ENCODE measurements around the gene BMP6. TPM values are rescaled to one million over a fixed set of nuclear protein-coding genes. Genes with fewer than 3 reads are reported as not detected.

Gene BMP6
- total and polyA plus RNA-seq, 2 donors from 2014 or later = 5.0 to 10.0 TPM

DNA sequence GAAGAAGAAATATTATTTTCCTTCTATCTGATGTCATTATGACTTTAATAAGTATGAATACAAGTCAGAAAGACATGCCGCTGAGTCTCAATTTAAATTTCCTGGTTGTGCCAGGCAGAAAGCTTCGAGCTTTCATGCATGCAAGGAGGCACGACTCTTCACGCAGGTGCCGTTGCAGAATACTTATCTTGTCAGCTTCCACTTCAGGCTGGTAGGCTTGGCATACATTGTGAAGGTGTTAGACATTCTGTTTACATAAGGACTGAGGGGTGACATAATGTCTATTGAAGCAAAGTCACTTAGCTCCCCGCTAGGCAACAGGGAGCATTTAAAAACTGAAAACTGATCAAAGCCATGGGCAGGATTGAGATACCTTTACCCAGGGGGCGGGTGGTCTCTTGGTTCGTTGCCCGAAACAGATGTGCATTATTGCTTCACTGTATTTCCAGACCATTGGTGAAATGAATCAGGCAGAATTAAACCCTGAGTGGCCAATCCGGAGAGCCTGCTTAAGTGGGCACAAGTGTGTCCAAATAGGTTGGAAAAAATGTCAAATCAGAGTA lies 16.4 kb downstream of the BMP6 start:
- DNase-seq (no peak), FAIRE-seq (no peak)
- no peaks in the 10 kb centered on the region for H3K9me3 ChIP-seq (ENCODE audit: control insufficient read depth in 2 of 3, insufficient read depth in 1 of 3, low read length in 3 of 3)
- intact Hi-C loops (cut with DNase I) = no loop called here
- H3K27ac ChIP-seq (ENCODE audit: low read depth in 2 of 2, low read length in 2 of 2) = no peak overlapping the region
- no peak overlapping the region for H3K4me3 ChIP-seq (ENCODE audit: low read length in 3 of 3)
- H3K36me3 ChIP-seq (ENCODE audit: control insufficient read depth in 2 of 3, insufficient read depth in 3 of 3, low read length in 3 of 3) = no peaks in the 10 kb centered on the region
- TF ChIP-seq, protein P1, sequence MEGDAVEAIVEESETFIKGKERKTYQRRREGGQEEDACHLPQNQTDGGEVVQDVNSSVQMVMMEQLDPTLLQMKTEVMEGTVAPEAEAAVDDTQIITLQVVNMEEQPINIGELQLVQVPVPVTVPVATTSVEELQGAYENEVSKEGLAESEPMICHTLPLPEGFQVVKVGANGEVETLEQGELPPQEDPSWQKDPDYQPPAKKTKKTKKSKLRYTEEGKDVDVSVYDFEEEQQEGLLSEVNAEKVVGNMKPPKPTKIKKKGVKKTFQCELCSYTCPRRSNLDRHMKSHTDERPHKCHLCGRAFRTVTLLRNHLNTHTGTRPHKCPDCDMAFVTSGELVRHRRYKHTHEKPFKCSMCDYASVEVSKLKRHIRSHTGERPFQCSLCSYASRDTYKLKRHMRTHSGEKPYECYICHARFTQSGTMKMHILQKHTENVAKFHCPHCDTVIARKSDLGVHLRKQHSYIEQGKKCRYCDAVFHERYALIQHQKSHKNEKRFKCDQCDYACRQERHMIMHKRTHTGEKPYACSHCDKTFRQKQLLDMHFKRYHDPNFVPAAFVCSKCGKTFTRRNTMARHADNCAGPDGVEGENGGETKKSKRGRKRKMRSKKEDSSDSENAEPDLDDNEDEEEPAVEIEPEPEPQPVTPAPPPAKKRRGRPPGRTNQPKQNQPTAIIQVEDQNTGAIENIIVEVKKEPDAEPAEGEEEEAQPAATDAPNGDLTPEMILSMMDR (IDR thresholded peaks at IDR 0.05; ENCODE audit: borderline replicate concordance, extremely low read depth, insufficient read depth) = no peak
- no peaks in the 10 kb centered on the region for H3K4me1 ChIP-seq (ENCODE audit: control insufficient read depth in 2 of 3, insufficient read depth in 2 of 3, low read depth in 1 of 3, low read length in 3 of 3)
- no peak overlapping the region for H3K9ac ChIP-seq (ENCODE audit: low read length in 3 of 3)
- no peaks in the 10 kb centered on the region for H3K27me3 ChIP-seq (ENCODE audit: control insufficient read depth, insufficient read depth, low read length)

- FAIRE-seq (no peak), DNase-seq (no peak)
- no peaks in the 10 kb centered on the region for H3K36me3 ChIP-seq (ENCODE audit: control insufficient read depth in 2 of 3, insufficient read depth in 3 of 3, low read length in 3 of 3)
- H3K9me3 ChIP-seq (ENCODE audit: control insufficient read depth in 2 of 3, insufficient read depth in 1 of 3, low read length in 3 of 3) = no peaks in the 10 kb centered on the region
- H3K9ac ChIP-seq (ENCODE audit: low read length in 3 of 3) = no peak overlapping the region
- H3K27me3 ChIP-seq (ENCODE audit: control insufficient read depth, insufficient read depth, low read length) = no peaks in the 10 kb centered on the region
- H3K4me1 ChIP-seq (ENCODE audit: control insufficient read depth in 2 of 3, insufficient read depth in 2 of 3, low read depth in 1 of 3, low read length in 3 of 3) = no peaks in the 10 kb centered on the region
- TF ChIP-seq, protein P1 (IDR thresholded peaks at IDR 0.05; ENCODE audit: borderline replicate concordance, extremely low read depth, insufficient read depth) = no peak
- no peak overlapping the region for H3K4me3 ChIP-seq (ENCODE audit: low read length in 3 of 3)
- H3K27ac ChIP-seq (ENCODE audit: low read depth in 2 of 2, low read length in 2 of 2) = no peak overlapping the region
- intact Hi-C loops (cut with DNase I) = no loop called here
Observed at GRCh38 chr6:7745942-7746341, 20.0 kb downstream of the BMP6 start.

DNA sequence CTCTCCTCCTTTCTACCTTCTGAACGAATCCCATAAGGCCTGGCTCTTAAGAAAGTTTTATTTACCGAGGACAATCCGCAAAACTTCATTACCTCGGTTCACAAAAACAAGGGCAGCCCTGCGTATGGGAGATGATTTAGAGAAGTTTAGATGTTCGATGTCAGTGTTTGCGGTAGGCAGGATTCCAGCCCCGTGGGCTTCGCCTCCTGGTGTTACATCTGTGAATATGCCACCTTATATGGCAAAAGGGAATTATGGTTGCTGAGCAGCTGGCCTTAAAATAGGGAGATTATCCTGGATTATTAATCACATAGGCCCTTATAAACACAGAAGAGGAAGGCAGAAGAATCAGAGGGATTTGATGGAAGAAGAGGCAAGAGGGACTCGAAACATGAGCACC lies 21.1 kb downstream of the BMP6 start:
- no peaks in the 10 kb centered on the region for H3K4me1 ChIP-seq (ENCODE audit: control insufficient read depth in 2 of 3, insufficient read depth in 2 of 3, low read depth in 1 of 3, low read length in 3 of 3)
- FAIRE-seq = no peak
- H3K27me3 ChIP-seq (ENCODE audit: control insufficient read depth, insufficient read depth, low read length) = no peaks in the 10 kb centered on the region
- no peaks in the 10 kb centered on the region for H3K36me3 ChIP-seq (ENCODE audit: control insufficient read depth in 2 of 3, insufficient read depth in 3 of 3, low read length in 3 of 3)
- intact Hi-C loops (cut with DNase I) = no loop called here
- no peak overlapping the region for H3K9ac ChIP-seq (ENCODE audit: low read length in 3 of 3)
- DNase-seq = no peak
- H3K4me3 ChIP-seq (ENCODE audit: low read length in 3 of 3) = no peak overlapping the region
- no peaks in the 10 kb centered on the region for H3K9me3 ChIP-seq (ENCODE audit: control insufficient read depth in 2 of 3, insufficient read depth in 1 of 3, low read length in 3 of 3)
- no peak overlapping the region for H3K27ac ChIP-seq (ENCODE audit: low read depth in 2 of 2, low read length in 2 of 2)
- TF ChIP-seq, protein P1 (IDR thresholded peaks at IDR 0.05; ENCODE audit: borderline replicate concordance, extremely low read depth, insufficient read depth) = no peak

GRCh38 chr6:7747433-7747832 lies 21.5 kb downstream of the BMP6 start:
- DNase-seq = no peak
- H3K27ac ChIP-seq (ENCODE audit: low read depth in 2 of 2, low read length in 2 of 2) = no peak overlapping the region
- H3K36me3 ChIP-seq (ENCODE audit: control insufficient read depth in 2 of 3, insufficient read depth in 3 of 3, low read length in 3 of 3) = no peaks in the 10 kb centered on the region
- no peak for FAIRE-seq
- no peaks in the 10 kb centered on the region for H3K27me3 ChIP-seq (ENCODE audit: control insufficient read depth, insufficient read depth, low read length)
- H3K4me1 ChIP-seq (ENCODE audit: control insufficient read depth in 2 of 3, insufficient read depth in 2 of 3, low read depth in 1 of 3, low read length in 3 of 3) = no peaks in the 10 kb centered on the region
- intact Hi-C loops (cut with DNase I) = no loop called here
- H3K9me3 ChIP-seq (ENCODE audit: control insufficient read depth in 2 of 3, insufficient read depth in 1 of 3, low read length in 3 of 3) = no peaks in the 10 kb centered on the region
- no peak overlapping the region for H3K9ac ChIP-seq (ENCODE audit: low read length in 3 of 3)
- H3K4me3 ChIP-seq (ENCODE audit: low read length in 3 of 3) = no peak overlapping the region
- TF ChIP-seq, protein P1 (IDR thresholded peaks at IDR 0.05; ENCODE audit: borderline replicate concordance, extremely low read depth, insufficient read depth) = no peak
